ENCODE data around the gene KCNAB1.

Gene KCNAB1

DNA sequence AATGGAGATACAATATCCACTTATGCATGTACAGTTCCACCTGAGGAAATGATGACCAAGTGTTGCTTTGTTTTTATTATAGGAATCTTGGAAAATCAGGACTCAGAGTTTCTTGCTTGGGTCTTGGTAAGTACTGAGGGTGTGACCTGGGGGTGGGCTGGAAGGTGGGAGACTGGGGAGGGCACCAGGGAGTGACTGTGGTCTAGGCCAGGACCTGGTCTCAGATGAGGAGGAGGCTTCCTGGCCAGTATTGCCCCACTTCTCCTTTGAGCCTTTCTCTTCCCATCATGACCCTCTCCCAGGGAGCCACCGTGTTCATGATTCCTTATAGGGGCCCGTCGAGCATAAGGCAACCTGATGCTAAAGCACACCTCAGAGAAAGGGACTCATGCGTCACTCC, 301.2 kb downstream of the KCNAB1 start:
- Histone ChIP-seq H3K4me3 (ENCODE audit: low read depth, low read length) (no peak overlapping the region), H3K4me1 (peaks cover 12% of the 10 kb centered on the region), H3K9me3 (ENCODE audit: control insufficient read depth, low read length) (no peaks in the 10 kb centered on the region), H3K4me2 (ENCODE audit: low read length) (no peak overlapping the region), H3K27ac (no peak overlapping the region), H2AFZ (no peak overlapping the region), H3K36me3 (ENCODE audit: control insufficient read depth, insufficient read depth, low read length) (no peaks in the 10 kb centered on the region), H3K9ac (no peak overlapping the region), H3K79me2 (no peaks in the 10 kb centered on the region), H3K27me3 (ENCODE audit: control insufficient read depth, insufficient read depth, low read length) (no peaks in the 10 kb centered on the region)
- TF ChIP-seq, protein P1, sequence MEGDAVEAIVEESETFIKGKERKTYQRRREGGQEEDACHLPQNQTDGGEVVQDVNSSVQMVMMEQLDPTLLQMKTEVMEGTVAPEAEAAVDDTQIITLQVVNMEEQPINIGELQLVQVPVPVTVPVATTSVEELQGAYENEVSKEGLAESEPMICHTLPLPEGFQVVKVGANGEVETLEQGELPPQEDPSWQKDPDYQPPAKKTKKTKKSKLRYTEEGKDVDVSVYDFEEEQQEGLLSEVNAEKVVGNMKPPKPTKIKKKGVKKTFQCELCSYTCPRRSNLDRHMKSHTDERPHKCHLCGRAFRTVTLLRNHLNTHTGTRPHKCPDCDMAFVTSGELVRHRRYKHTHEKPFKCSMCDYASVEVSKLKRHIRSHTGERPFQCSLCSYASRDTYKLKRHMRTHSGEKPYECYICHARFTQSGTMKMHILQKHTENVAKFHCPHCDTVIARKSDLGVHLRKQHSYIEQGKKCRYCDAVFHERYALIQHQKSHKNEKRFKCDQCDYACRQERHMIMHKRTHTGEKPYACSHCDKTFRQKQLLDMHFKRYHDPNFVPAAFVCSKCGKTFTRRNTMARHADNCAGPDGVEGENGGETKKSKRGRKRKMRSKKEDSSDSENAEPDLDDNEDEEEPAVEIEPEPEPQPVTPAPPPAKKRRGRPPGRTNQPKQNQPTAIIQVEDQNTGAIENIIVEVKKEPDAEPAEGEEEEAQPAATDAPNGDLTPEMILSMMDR (IDR thresholded peaks at IDR 0.05) = no peak

GRCh38 chr3:156424758-156425157, 304.4 kb downstream of the KCNAB1 start:
- H2AFZ ChIP-seq = no peak overlapping the region
- H3K27me3 ChIP-seq (ENCODE audit: control insufficient read depth, insufficient read depth, low read length) = no peaks in the 10 kb centered on the region
- no peak overlapping the region for H3K27ac ChIP-seq
- no peak overlapping the region for H3K4me3 ChIP-seq (ENCODE audit: low read depth, low read length)
- H3K36me3 ChIP-seq (ENCODE audit: control insufficient read depth, insufficient read depth, low read length) = no peaks in the 10 kb centered on the region
- peaks cover 20% of the 10 kb centered on the region for H3K4me1 ChIP-seq
- no peak overlapping the region for H3K9ac ChIP-seq
- TF ChIP-seq, protein P1 (IDR thresholded peaks at IDR 0.05) = no peak
- H3K9me3 ChIP-seq (ENCODE audit: control insufficient read depth, low read length) = no peaks in the 10 kb centered on the region
- H3K79me2 ChIP-seq = no peaks in the 10 kb centered on the region
- H3K4me2 ChIP-seq (ENCODE audit: low read length) = no peak overlapping the region

DNA sequence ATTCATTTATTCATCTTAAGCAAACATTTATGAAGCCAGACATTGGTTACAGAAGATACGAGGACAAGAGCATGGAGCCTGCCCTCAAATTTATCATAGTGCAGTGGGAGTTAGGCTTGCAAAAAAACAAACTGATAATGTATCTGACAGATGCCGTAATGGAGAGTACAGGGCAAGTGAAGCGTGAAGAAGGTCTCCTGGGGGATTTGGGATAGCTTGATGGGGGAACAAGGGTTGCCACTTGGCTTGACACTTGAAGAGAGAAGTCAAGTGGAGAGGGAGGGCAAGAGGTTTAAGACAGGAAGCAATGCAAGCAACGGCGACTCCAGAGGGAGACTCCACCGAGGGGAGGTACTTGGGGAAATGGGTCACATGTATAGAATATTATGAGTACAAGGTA, 305.3 kb downstream of the KCNAB1 start:
- Histone ChIP-seq H3K27ac (no peak overlapping the region), H3K4me3 (ENCODE audit: low read depth, low read length) (no peak overlapping the region), H3K9me3 (ENCODE audit: control insufficient read depth, low read length) (no peaks in the 10 kb centered on the region), H3K36me3 (ENCODE audit: control insufficient read depth, insufficient read depth, low read length) (no peaks in the 10 kb centered on the region), H3K4me1 (peaks cover 20% of the 10 kb centered on the region), H2AFZ (no peak overlapping the region), H3K27me3 (ENCODE audit: control insufficient read depth, insufficient read depth, low read length) (no peaks in the 10 kb centered on the region), H3K9ac (no peak overlapping the region), H3K79me2 (no peaks in the 10 kb centered on the region), H3K4me2 (ENCODE audit: low read length) (no peak overlapping the region)
- TF ChIP-seq, protein P1 (IDR thresholded peaks at IDR 0.05) = no peak

DNA sequence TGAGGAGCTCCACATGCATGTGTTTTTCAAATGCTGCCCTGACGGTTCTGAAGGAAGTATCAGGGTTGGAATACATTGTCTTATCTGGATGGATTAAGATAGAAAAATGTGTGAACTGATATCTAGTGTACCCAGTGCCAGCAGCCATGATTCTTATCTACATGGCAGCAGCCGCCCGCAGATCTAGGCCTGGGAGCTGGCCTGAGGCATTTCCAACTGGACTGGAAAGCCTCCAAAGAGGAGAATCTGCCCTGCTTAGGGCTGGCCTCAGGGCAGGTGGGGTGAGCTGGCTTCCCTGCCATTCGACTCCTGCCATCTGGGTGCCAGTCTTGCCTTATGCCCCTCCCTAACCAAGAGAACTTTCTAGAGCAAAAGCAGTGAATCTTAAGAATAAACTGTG, 308.7 kb downstream of the KCNAB1 start:
- H3K27me3 ChIP-seq (ENCODE audit: control insufficient read depth, insufficient read depth, low read length) = no peaks in the 10 kb centered on the region
- no peak overlapping the region for H3K4me2 ChIP-seq (ENCODE audit: low read length)
- H3K4me3 ChIP-seq (ENCODE audit: low read depth, low read length) = no peak overlapping the region
- TF ChIP-seq, protein P1 (IDR thresholded peaks at IDR 0.05) = no peak
- peaks cover 20% of the 10 kb centered on the region for H3K4me1 ChIP-seq
- no peaks in the 10 kb centered on the region for H3K9me3 ChIP-seq (ENCODE audit: control insufficient read depth, low read length)
- no peak overlapping the region for H3K27ac ChIP-seq
- no peak overlapping the region for H2AFZ ChIP-seq
- H3K9ac ChIP-seq = no peak overlapping the region
- no peaks in the 10 kb centered on the region for H3K36me3 ChIP-seq (ENCODE audit: control insufficient read depth, insufficient read depth, low read length)
- H3K79me2 ChIP-seq = no peaks in the 10 kb centered on the region

GRCh38 chr3:156431334-156432124, 311.2 kb downstream of the KCNAB1 start:
- H2AFZ ChIP-seq = no peak overlapping the region
- H3K9ac ChIP-seq = no peak overlapping the region
- no peak overlapping the region for H3K4me2 ChIP-seq (ENCODE audit: low read length)
- no peaks in the 10 kb centered on the region for H3K36me3 ChIP-seq (ENCODE audit: control insufficient read depth, insufficient read depth, low read length)
- TF ChIP-seq, protein P1 (IDR thresholded peaks at IDR 0.05) = no peak
- H3K4me1 ChIP-seq = peaks cover 16% of the 10 kb centered on the region
- no peaks in the 10 kb centered on the region for H3K27me3 ChIP-seq (ENCODE audit: control insufficient read depth, insufficient read depth, low read length)
- no peak overlapping the region for H3K27ac ChIP-seq
- no peaks in the 10 kb centered on the region for H3K79me2 ChIP-seq
- no peak overlapping the region for H3K4me3 ChIP-seq (ENCODE audit: low read depth, low read length)
- H3K9me3 ChIP-seq (ENCODE audit: control insufficient read depth, low read length) = no peaks in the 10 kb centered on the region
